KMS-11 (cell line): ENCODE results near the gene HOXB5.

Experiments
- H2AFZ ChIP-seq: fragments of 200-600 bp; sonication (generic); 2 replicates; pipeline ENCODE4 v1.6.1; 2016; ENCODE audit warnings: antibody characterized with exemption, mixed run types, low read depth
- H3K27ac ChIP-seq: fragments of 200-600 bp; sonication (generic); 2 replicates; pipeline ENCODE4 v1.6.1; 2016; ENCODE audit warnings: mild to moderate bottlenecking, mixed run types
- H3K27me3 ChIP-seq: fragments of 200-600 bp; sonication (generic); 2 replicates; pipeline ENCODE4 v1.6.1; 2017; ENCODE audit warnings: mild to moderate bottlenecking, low read depth, mixed run types, moderate library complexity; ENCODE audit not compliant: insufficient read depth
- H3K36me3 ChIP-seq: fragments of 200-600 bp; sonication (generic); 2 replicates; pipeline ENCODE4 v1.6.1; 2017; ENCODE audit warnings: mild to moderate bottlenecking, mixed run types; ENCODE audit not compliant: insufficient read depth
- H3K4me1 ChIP-seq: fragments of 200-600 bp; sonication (generic); 2 replicates; pipeline ENCODE4 v1.6.1; 2016; ENCODE audit warnings: mild to moderate bottlenecking, low read depth, mixed run types; ENCODE audit not compliant: poor library complexity, severe bottlenecking
- H3K4me2 ChIP-seq: fragments of 200-600 bp; sonication (generic); 2 replicates; pipeline ENCODE4 v1.7.0; 2016; ENCODE audit warnings: mild to moderate bottlenecking, mixed run types
- H3K4me3 ChIP-seq: fragments of 200-600 bp; sonication (generic); IDR thresholded peaks from 2 replicates; pipeline ENCODE4 v1.6.1; 2017; ENCODE audit warnings: low read depth, low read length, mixed read lengths; ENCODE audit not compliant: insufficient read depth
- H3K79me2 ChIP-seq: fragments of 200-600 bp; sonication (generic); 2 replicates; pipeline ENCODE4 v1.6.1; 2016; ENCODE audit warnings: low read depth, mixed run types; ENCODE audit not compliant: insufficient read depth
- H3K9ac ChIP-seq: fragments of 200-600 bp; sonication (generic); 2 replicates; pipeline ENCODE4 v1.6.1; 2016; ENCODE audit warnings: mild to moderate bottlenecking, mixed run types
- H4K20me1 ChIP-seq: fragments of 200-600 bp; sonication (generic); 2 replicates; pipeline ENCODE4 v1.6.1; 2016; ENCODE audit warnings: mild to moderate bottlenecking, mixed run types; ENCODE audit not compliant: insufficient read depth
- CTCF ChIP-seq: fragments of 200-600 bp; sonication (generic); conservative IDR thresholded peaks from 2 replicates; pipeline ENCODE4 v1.6.1; 2017; ENCODE audit warnings: low read depth, mild to moderate bottlenecking, antibody characterized with exemption, low read length, moderate library complexity, mixed read lengths

HOXB5 gene

GRCh38 chr17:48612854-48613691 lies 19.5 kb upstream of the HOXB5 start:
- Histone ChIP-seq H3K4me3 (no peak overlapping the region), H3K36me3 (no peaks in the 10 kb centered on the region), H3K4me2 (peak overlapping the region; percentile 92), H4K20me1 (no peaks in the 10 kb centered on the region), H3K4me1 (peaks cover 20% of the 10 kb centered on the region), H2AFZ (peak overlapping the region; percentile 67), H3K9ac (no peak overlapping the region), H3K27me3 (peaks cover 46% of the 10 kb centered on the region), H3K27ac (no peak overlapping the region; the same call in 1 of the 2 replicates), H3K79me2 (no peaks in the 10 kb centered on the region)
- TF ChIP-seq CTCF = no peak

- Histone ChIP-seq H3K4me1 (peaks cover 17% of the 10 kb centered on the region), H3K79me2 (no peaks in the 10 kb centered on the region), H3K4me2 (peak overlapping the region; percentile 92), H3K27ac (peak overlapping the region; percentile 38; the same call in 1 of the 2 replicates), H2AFZ (peak overlapping the region; percentile 67), H4K20me1 (no peaks in the 10 kb centered on the region), H3K27me3 (peaks cover 40% of the 10 kb centered on the region), H3K36me3 (no peaks in the 10 kb centered on the region), H3K9ac (no peak overlapping the region), H3K4me3 (no peak overlapping the region)
- no peak for TF ChIP-seq CTCF
Observed at GRCh38 chr17:48612456-48612853, 18.9 kb upstream of the HOXB5 start.

- Histone ChIP-seq H4K20me1 (no peaks in the 10 kb centered on the region), H3K9ac (peak overlapping the region; percentile 30; the same call in 1 of the 2 replicates), H3K27ac (peak overlapping the region; percentile 74; the same call in 1 of the 2 replicates), H3K4me2 (peak overlapping the region; percentile 92; the same call in 1 of the 2 replicates), H2AFZ (peak overlapping the region; percentile 96; the same call in 1 of the 2 replicates), H3K4me1 (peaks cover 17% of the 10 kb centered on the region), H3K36me3 (no peaks in the 10 kb centered on the region), H3K27me3 (peaks cover 34% of the 10 kb centered on the region), H3K4me3 (no peak overlapping the region), H3K79me2 (no peaks in the 10 kb centered on the region)
- no peak for TF ChIP-seq CTCF
Observed at GRCh38 chr17:48611681-48612455, 18.3 kb upstream of the HOXB5 start.

- Histone ChIP-seq H3K27me3 (peaks cover 28% of the 10 kb centered on the region; the same call in 1 of the 2 replicates), H3K27ac (peak overlapping the region; percentile 74), H3K9ac (peak overlapping the region; percentile 88)
Observed at GRCh38 chr17:48611213-48611612, 17.6 kb upstream of the HOXB5 start.

More at GRCh38 chr17:48611213-48611612, 17.6 kb upstream of the HOXB5 start:
- Histone ChIP-seq H2AFZ (peak overlapping the region; percentile 96), H3K4me3 (no peak overlapping the region), H3K4me1 (peaks cover 17% of the 10 kb centered on the region), H3K36me3 (no peaks in the 10 kb centered on the region), H4K20me1 (no peaks in the 10 kb centered on the region), H3K4me2 (peak overlapping the region; percentile 92), H3K79me2 (no peaks in the 10 kb centered on the region)
- no peak for TF ChIP-seq CTCF
